Astrocyte (in vitro differentiated cells and primary cell): ENCODE data around the gene ARHGEF17. TPM values are rescaled to one million over a fixed set of nuclear protein-coding genes. Genes with fewer than 3 reads are reported as not detected.

Experiments
- DNase-seq: peaks from one replicate; pipeline ENCODE4 v3.0.0-alpha.2; 2010; ENCODE audit warnings: low read depth
- FAIRE-seq: peaks from 2 replicates; lab custom pipeline; 2011; peaks lifted over from hg19 to GRCh38; lab: Jason Lieb, UNC
- H2AFZ ChIP-seq: 2 replicates; pipeline ENCODE4 v1.6.0; 2012; ENCODE audit warnings: low read depth, low read length, inconsistent platforms
- H3K27ac ChIP-seq: 2 replicates; pipeline ENCODE4 v1.5.1; 2011; ENCODE audit warnings: low read depth, low read length, inconsistent platforms
- H3K27me3 ChIP-seq: 2 replicates; pipeline ENCODE4 v1.6.0; 2011; ENCODE audit warnings: low read length, inconsistent platforms; ENCODE audit not compliant: insufficient read depth
- H3K36me3 ChIP-seq: 2 replicates; pipeline ENCODE4 v1.5.1; 2011; ENCODE audit warnings: low read length, inconsistent platforms; ENCODE audit not compliant: insufficient read depth
- H3K4me1 ChIP-seq: 2 replicates; pipeline ENCODE4 v1.5.1; 2011; ENCODE audit warnings: low read length, inconsistent platforms; ENCODE audit not compliant: insufficient read depth
- H3K4me2 ChIP-seq: 2 replicates; pipeline ENCODE4 v1.6.0; 2012; ENCODE audit warnings: low read length, inconsistent platforms
- H3K4me3 ChIP-seq: 2 replicates; pipeline ENCODE4 v1.5.1; 2011; ENCODE audit warnings: low read depth, mild to moderate bottlenecking, low read length, inconsistent platforms; ENCODE audit not compliant: insufficient read depth
- H3K79me2 ChIP-seq: 2 replicates; pipeline ENCODE4 v1.6.0; 2012; ENCODE audit warnings: mild to moderate bottlenecking, low read length, inconsistent platforms; ENCODE audit not compliant: insufficient read depth
- H3K9ac ChIP-seq: 2 replicates; pipeline ENCODE4 v1.6.0; 2012; ENCODE audit warnings: mild to moderate bottlenecking, low read length, inconsistent platforms
- H3K9me3 ChIP-seq: 2 replicates; pipeline ENCODE4 v1.5.1; 2012; ENCODE audit warnings: low read depth, mild to moderate bottlenecking, low read length, inconsistent platforms; ENCODE audit not compliant: insufficient read depth
- H4K20me1 ChIP-seq: 2 replicates; pipeline ENCODE4 v1.6.0; 2012; ENCODE audit warnings: low read length, inconsistent platforms; ENCODE audit not compliant: insufficient read depth
- H3K27ac Mint-ChIP-seq: one replicate; pipeline ENCODE4 v1.8.0; 2021; ENCODE audit warnings: mild to moderate bottlenecking, mixed read lengths; ENCODE audit not compliant: unreplicated experiment
- H3K27me3 Mint-ChIP-seq: one replicate; pipeline ENCODE4 v1.8.0; 2021; ENCODE audit warnings: low read depth, mixed read lengths; ENCODE audit not compliant: unreplicated experiment
- H3K36me3 Mint-ChIP-seq: one replicate; pipeline ENCODE4 v1.8.0; 2021; ENCODE audit warnings: low read depth, mixed read lengths; ENCODE audit not compliant: unreplicated experiment
- H3K4me1 Mint-ChIP-seq: one replicate; pipeline ENCODE4 v1.8.0; 2021; ENCODE audit warnings: low read depth, mixed read lengths; ENCODE audit not compliant: unreplicated experiment
- H3K4me3 Mint-ChIP-seq: one replicate; pipeline ENCODE4 v1.8.0; 2021; ENCODE audit warnings: mild to moderate bottlenecking, moderate library complexity, mixed read lengths; ENCODE audit not compliant: unreplicated experiment
- H3K9me3 Mint-ChIP-seq: one replicate; pipeline ENCODE4 v1.8.0; 2021; ENCODE audit warnings: mild to moderate bottlenecking, mixed read lengths; ENCODE audit not compliant: unreplicated experiment
- EZH2 ChIP-seq: IDR thresholded peaks from 2 replicates; pipeline ENCODE4 v1.6.1; 2012; ENCODE audit warnings: mild to moderate bottlenecking, low read length, inconsistent platforms; ENCODE audit not compliant: insufficient read depth
- total RNA-seq: library from RNA; stranded (reverse); gene quantifications from 2 replicates; pipeline ENCODE4 v1.2.1, GENCODE V29; 2021
- TF ChIP-seq, protein P1 (sequence below): IDR thresholded peaks from 2 replicates; pipeline ENCODE4 v1.5.1; 2011; ENCODE audit warnings: low read depth, mild to moderate bottlenecking, inconsistent platforms, low read length, moderate library complexity; ENCODE audit not compliant: insufficient read depth

ARHGEF17 gene
- total RNA-seq, 1 donor from 2014 or later: 66.4 TPM

DNA sequence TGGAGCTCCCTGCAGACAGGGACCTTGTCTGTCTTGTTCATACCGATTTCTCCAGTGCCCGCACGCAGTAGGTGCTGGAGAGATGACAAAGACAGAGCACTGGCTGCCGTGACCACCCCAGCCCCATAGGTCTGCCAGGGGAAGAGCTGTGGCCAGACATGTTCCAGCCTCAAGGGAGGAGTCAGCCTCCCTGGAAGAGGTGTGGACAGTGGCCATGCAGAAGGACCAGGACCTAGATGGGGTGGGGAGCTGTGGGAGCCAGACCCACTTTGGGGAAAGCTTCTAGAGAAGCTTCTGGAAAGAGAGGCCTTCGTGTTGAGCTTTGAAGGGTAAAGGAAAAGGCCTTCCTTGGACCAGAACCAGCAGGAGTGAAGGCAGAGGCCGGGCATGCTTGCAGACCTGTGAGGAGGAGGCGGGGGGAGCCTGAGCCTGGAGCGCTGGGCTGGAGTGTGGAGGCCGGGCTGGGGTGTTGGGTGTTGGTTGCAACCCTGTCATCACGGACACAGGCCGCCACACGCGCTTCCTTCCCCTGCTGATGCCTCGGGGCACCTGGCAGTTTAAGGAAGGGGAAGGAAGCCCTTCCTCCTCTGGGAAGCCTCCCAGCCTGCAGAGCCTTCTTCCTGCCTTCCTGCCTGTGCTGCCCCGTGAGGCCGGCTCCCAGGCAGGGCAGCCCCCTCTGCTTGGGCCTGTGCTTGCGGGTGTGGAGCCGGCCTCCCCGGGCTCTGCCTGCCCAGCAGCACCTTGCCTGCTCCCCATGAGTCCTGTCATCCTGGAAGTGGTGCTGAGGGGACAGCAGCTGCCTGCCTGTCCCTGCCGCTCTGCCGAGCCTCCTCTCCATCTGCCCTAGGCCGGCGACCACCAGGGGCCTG, 80.4 kb downstream of the ARHGEF17 start:
- H3K36me3 Mint-ChIP-seq: peaks cover 7% of the 10 kb centered on the region
- no peak overlapping the region for H3K27ac ChIP-seq
- TF ChIP-seq, protein P1, sequence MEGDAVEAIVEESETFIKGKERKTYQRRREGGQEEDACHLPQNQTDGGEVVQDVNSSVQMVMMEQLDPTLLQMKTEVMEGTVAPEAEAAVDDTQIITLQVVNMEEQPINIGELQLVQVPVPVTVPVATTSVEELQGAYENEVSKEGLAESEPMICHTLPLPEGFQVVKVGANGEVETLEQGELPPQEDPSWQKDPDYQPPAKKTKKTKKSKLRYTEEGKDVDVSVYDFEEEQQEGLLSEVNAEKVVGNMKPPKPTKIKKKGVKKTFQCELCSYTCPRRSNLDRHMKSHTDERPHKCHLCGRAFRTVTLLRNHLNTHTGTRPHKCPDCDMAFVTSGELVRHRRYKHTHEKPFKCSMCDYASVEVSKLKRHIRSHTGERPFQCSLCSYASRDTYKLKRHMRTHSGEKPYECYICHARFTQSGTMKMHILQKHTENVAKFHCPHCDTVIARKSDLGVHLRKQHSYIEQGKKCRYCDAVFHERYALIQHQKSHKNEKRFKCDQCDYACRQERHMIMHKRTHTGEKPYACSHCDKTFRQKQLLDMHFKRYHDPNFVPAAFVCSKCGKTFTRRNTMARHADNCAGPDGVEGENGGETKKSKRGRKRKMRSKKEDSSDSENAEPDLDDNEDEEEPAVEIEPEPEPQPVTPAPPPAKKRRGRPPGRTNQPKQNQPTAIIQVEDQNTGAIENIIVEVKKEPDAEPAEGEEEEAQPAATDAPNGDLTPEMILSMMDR: no peak
- no peak for TF ChIP-seq EZH2
- H3K27me3 Mint-ChIP-seq: no peaks in the 10 kb centered on the region
- H3K4me1 ChIP-seq: peaks cover 22% of the 10 kb centered on the region
- no peak overlapping the region for H3K9ac ChIP-seq
- FAIRE-seq (no peak), DNase-seq (no peak)
- peaks cover 5% of the 10 kb centered on the region for H3K9me3 Mint-ChIP-seq
- H3K4me1 Mint-ChIP-seq: peaks cover 13% of the 10 kb centered on the region
- H3K4me3 Mint-ChIP-seq: no peak overlapping the region
- H3K9me3 ChIP-seq: no peaks in the 10 kb centered on the region
- no peaks in the 10 kb centered on the region for H3K27me3 ChIP-seq
- H4K20me1 ChIP-seq: peaks cover 73% of the 10 kb centered on the region
- H3K36me3 ChIP-seq: no peaks in the 10 kb centered on the region
- no peak overlapping the region for H3K4me3 ChIP-seq
- no peak overlapping the region for H2AFZ ChIP-seq
- H3K79me2 ChIP-seq: peaks cover 65% of the 10 kb centered on the region
- H3K4me2 ChIP-seq: no peak overlapping the region
- no peak overlapping the region for H3K27ac Mint-ChIP-seq

DNA sequence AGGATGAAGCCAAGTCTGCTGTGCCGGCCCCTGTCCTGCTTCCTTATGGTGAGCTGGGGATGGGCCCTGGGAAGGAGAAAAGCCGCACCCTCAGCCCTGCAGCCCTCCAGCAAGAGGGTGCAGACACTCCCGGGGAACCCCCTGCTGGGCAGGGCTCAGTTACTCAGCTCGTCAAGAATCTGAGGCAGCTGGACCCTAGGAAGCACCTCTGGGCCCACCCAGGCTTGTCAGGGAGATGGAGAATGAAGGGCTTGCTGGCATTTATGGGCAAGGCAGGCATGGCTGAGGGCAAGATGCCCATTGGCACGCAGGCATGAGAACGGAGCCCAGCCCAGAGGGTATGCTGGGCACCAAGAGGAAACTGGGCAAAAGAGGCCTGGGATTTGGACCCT, 81.1 kb downstream of the ARHGEF17 start:
- no peak for FAIRE-seq
- Mint-ChIP-seq H3K4me3 (no peak overlapping the region), H3K27me3 (no peaks in the 10 kb centered on the region), H3K36me3 (peaks cover 7% of the 10 kb centered on the region), H3K4me1 (peaks cover 14% of the 10 kb centered on the region), H3K9me3 (peaks cover 5% of the 10 kb centered on the region), H3K27ac (no peak overlapping the region)
- Histone ChIP-seq H3K9me3 (no peaks in the 10 kb centered on the region), H3K4me2 (no peak overlapping the region), H3K4me1 (peaks cover 22% of the 10 kb centered on the region), H2AFZ (no peak overlapping the region), H3K4me3 (no peak overlapping the region), H4K20me1 (peaks cover 72% of the 10 kb centered on the region), H3K79me2 (peaks cover 59% of the 10 kb centered on the region), H3K9ac (no peak overlapping the region), H3K27me3 (no peaks in the 10 kb centered on the region), H3K27ac (no peak overlapping the region), H3K36me3 (no peaks in the 10 kb centered on the region)
- TF ChIP-seq EZH2: no peak
- TF ChIP-seq, protein P1: no peak
- DNase-seq: no peak

DNA sequence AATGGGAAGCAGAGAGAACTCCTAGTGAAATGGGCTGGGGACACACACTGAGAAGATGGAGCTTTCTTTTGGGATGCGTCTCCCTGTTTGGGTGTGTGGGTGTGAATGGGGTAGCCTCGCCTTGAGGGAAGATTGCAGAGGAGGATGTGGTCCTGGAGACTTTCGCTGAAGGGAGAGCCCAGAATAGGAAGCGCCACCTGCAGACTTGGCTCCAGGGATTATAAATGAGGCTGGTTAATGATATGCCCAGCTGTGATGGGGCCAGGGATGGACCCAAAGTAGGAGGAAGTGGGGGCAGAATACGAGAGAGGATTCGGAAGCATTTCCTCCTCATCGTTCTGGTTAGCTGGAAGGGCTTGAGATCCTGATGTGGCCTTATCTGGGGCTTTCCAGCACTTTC, 81.8 kb downstream of the ARHGEF17 start:
- H3K27ac ChIP-seq: no peak overlapping the region
- DNase-seq (no peak), FAIRE-seq (no peak)
- peaks cover 7% of the 10 kb centered on the region for H3K36me3 Mint-ChIP-seq
- H3K4me1 ChIP-seq: peaks cover 22% of the 10 kb centered on the region
- H3K27me3 Mint-ChIP-seq: no peaks in the 10 kb centered on the region
- no peak overlapping the region for H3K4me3 Mint-ChIP-seq
- H3K27me3 ChIP-seq: no peaks in the 10 kb centered on the region
- TF ChIP-seq, protein P1: no peak
- no peak for TF ChIP-seq EZH2
- H3K9me3 Mint-ChIP-seq: peaks cover 5% of the 10 kb centered on the region
- no peaks in the 10 kb centered on the region for H3K9me3 ChIP-seq
- H3K9ac ChIP-seq: no peak overlapping the region
- peaks cover 14% of the 10 kb centered on the region for H3K4me1 Mint-ChIP-seq
- H3K4me3 ChIP-seq: no peak overlapping the region
- no peak overlapping the region for H3K4me2 ChIP-seq
- H2AFZ ChIP-seq: no peak overlapping the region
- H3K36me3 ChIP-seq: no peaks in the 10 kb centered on the region
- H3K27ac Mint-ChIP-seq: no peak overlapping the region
- peaks cover 52% of the 10 kb centered on the region for H3K79me2 ChIP-seq
- H4K20me1 ChIP-seq: peaks cover 64% of the 10 kb centered on the region
